C1 segment of cervical spinal cord (tissue), 14 donors: ENCODE measurements around the gene IL34.

Experiments
- DNase-seq, 14 donors: peaks; one replicate each; lab custom pipeline; 2025; lab: John Stamatoyannopoulos, UW

IL34 gene

DNA sequence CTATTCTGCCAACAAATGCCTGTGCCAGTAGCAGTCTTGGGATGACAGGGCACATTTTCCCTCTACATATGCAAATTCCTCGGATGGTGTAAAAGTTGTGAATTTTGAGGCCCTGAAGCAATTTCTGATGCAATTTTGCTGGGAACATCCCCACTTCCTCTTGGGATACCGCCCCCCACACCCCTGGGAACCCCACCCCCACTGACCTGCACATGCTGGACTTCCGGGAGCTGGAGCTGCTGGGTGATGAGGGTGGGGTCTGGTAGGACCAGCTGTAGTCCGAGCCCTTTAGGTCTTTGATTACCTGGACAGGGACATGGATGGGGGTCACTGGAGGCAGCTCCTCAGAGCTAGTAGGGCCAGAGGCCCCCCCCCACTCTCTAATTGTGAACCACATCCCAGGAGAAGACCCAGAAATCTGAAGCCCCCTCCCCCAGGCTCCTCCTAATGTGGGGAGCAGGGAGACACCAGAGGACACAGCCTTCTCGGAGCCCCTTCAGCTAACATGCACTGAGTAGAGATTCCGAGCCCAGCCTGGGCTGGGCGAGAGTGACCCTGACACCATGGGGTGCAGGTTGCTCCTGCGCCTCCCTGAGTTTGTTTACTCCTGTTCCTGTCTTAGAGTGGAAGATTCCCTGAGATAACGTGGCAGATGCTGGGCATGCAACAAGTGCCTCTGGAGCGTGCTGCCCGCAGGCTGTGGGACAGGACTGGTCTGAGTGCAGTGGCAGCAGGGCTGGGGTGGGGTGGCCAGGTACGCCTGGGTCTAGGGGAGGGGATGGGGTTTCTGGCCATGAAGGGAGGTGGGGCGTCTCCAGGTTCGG lies 30.5 kb downstream of the IL34 start:
- DNase-seq: no peak

DNA sequence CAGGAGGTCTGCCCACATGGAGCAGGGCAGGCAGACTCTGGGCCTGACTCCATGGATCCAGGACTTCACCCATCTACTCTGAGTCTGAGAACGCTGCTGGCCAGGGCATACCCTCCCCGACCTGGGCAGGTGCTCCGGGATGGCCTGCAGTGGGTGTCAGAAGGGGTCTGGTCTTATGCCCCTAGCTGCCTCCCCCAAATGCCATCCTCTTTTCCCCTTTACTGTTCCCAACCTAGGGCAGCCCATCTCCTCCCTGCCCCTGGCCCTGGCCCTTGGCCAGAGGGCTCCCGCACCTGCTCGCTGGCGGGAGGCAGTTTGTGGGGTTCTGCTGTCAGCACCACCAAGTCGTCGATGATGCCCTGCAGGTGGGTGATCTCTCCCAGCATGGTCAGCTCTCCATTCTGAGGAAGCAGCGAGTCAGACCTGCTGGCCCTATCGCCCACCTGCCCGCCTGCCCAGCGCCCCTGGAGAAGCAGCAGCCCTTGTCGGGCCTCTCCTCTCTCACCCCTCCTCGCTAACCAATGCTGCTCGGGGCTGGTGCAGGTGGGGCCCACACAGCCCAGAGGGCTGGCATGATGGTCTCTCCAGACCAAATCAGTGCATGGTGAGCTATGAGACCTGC lies 31.3 kb downstream of the IL34 start:
- no peak for DNase-seq

DNA sequence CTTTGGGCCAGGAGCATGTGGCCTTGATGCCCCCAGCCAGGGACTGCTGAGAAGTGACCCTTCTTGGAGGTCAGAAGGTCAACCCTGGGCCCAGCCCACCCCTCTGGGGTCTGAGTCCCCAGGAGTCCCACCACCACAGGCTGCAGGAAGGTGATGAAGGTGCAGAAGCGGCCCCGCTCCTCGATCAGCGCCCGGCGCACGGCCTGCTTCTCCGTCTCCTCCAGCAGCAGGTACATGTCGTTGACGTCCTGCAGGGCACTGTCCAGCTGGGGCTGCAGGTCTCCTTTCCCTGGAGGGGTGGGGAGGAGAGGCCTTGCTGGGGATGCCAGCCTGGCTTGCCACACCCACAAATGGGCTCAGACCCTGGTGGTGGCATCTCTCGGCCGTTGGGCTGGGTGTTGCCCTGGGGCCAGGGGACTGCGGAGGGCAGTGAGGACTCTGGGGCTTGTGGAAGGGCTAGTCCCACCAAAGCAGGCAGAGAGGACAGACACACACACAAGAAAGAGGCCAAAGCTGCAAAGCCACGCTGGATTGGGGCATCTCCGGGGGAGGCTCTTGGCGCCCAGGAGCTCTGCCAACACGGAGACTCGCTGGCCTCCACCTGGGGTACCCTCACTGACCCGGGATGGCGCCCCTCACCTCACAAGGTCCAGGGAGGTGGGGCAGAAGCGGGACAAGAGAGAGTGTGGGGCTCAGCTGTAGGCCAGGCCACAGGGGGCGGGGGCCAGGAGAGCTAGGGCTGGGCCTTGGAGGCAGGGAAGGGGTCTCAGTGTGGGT lies 31.9 kb downstream of the IL34 start:
- DNase-seq: no peak

DNA sequence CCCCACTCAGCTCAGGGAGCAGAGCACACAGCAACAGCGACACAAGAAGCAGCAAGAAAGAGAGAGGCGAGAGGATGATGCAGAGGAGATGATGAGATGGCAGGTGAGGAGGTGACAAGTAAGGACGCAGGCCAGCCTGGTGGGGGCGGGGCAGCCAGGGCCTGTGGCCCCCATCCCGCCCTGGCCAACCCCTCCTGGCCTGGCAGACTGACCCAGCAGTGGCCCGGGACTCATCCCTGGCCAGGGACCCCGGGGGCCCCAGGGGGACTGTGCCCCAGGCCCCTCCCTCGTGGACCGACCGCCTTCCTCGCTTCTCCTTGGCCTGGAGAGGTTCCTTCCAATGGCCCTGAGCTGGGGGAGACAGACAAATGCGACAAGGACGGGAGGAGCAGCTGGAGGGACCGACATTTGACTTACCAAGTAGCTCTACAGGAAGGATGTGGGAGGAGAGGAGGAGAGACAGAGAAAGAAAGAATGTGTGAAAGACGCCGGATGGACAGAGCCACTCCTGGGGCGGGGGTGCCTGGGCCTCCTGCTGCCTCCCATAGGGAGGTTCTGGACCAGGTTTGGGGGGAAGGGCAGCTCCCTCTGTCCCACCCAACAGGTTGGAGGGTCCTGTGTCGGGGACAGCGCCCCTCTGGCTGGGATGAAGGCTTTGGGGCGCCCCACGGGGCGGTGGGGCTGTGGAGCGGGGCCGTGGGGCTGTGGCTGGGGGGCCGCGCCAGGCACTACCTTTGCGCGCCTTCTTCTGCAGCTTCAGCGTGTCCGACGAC lies 32.7 kb downstream of the IL34 start:
- no peak for DNase-seq

DNA sequence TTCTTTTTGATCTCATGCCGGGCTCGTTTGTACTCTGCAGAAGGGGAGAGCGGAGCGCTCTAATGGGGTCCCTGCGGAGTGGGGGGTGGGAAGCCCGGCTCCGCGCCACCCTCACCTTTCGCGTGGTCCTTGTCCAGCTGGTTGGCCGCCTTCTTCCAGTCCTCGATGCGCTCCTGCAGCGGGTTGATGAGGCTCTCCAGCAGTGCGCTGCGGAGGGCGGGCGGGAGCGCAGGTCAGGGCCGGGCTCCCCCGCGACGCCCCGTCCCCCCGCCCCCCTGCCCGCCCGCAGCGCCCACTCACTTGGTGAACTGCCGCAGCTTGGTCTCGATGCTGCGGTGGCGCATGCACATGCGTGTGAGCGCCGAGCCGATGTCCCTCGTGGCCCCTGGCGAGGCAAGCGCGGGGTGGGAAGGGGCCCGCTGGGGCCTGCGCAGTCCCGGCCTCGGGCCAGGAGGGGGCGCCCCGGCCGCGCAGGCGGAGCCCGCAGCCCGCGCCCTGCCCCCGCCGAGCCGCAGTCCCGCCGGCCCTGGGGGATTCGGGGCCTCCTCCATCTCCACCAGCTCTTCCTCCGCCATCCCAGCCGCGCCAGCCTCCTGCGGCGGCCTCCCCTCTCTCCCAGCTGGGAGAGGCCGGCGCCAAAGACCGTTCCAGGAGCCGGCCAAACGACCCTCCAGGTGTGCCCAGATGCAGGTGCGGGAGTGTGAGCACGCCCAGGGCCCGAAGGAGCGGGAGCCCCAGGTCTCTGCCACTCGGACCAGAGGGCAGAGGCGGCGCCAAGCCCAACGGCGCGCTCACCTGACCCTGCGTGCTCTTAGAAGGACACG lies 33.5 kb downstream of the IL34 start:
- DNase-seq: no peak

DNA sequence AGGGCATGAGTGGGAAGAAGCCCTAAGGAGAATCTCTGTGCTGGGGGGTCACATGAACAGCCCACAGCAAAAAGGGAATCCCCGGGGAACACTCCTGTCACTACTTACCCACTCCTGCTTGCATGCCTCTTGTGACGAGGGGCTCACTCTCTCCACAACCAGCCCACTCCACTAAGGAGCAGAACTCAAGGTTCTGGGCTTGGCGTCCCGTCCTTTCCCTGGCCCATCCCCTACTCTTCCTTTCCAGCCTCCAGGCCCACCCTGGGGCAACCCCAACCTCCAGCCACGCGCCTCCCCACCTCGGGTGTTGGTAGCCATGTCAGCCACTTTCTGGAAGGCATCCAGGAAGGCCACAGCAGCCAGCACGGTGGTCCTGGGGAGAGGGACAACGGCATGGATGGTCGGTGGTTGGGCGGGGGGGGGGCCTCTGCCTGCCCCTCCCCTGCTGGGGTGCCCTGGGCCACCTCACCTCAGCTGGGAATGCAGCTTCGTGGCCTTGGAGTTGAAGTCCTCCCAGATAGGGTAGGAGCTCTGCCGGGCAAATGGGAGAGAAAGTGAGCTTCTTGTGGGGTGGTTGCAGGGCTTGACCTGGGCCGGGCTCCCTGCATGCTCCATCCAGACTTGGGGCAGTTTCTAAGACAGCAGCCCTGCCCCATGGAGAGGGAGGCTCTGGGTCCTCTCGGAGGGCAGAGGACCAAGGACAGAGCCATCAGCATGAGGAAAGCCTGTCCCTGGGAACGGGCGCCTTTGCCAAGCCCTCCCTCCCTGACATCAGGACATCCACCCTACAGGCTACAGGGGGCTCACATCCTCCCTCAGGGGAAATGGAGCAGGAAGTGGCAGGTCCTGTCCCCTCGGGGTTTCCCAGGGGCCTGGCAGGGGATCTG lies 34.4 kb downstream of the IL34 start:
- peak in 1 of 14 donors; percentile 58 for DNase-seq

DNA sequence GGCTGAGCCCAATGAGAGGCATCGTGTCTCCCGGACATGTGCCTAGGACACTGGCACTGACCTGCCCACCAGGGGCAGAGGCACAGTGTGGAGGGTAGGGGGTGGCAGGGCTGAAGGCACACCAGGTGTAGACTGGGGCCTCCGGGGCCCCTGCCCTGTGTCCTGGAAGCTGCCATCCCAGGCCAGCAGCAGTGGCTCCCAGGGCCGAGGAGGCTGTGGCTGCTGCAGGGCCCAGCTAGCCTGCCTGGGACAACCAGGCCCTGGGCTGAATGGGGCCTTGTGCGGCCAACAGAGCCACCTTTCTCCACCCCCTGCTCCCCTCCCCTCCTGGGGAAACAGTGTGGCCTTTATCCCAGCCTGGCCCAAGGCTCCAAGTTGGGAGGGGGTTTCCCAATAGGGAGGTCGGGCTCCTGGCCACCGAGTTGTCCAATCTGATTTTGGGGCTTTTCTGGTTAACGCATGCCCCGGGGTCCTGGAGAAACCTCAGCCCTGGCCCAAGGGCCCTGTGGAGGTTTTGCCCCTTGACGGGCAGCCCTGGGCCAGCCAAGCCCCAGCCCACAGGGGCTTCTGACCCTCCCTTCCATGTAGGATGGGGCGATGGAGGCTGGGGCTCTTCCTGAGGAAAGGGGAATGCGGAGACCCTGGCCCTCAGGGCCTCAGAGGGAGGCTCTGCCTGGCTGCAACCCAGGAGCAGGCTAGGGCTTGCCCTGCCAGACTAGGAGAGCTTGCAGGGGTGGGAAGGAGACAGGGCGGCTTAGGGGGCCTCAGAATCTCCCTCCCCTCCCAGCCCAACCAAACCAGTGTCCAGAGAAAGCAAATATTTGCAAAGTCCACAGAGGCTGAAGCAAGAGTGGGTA lies 35.3 kb downstream of the IL34 start:
- peak in 13 of 14 donors; percentile 43 to 88 (median 74) for DNase-seq

DNA sequence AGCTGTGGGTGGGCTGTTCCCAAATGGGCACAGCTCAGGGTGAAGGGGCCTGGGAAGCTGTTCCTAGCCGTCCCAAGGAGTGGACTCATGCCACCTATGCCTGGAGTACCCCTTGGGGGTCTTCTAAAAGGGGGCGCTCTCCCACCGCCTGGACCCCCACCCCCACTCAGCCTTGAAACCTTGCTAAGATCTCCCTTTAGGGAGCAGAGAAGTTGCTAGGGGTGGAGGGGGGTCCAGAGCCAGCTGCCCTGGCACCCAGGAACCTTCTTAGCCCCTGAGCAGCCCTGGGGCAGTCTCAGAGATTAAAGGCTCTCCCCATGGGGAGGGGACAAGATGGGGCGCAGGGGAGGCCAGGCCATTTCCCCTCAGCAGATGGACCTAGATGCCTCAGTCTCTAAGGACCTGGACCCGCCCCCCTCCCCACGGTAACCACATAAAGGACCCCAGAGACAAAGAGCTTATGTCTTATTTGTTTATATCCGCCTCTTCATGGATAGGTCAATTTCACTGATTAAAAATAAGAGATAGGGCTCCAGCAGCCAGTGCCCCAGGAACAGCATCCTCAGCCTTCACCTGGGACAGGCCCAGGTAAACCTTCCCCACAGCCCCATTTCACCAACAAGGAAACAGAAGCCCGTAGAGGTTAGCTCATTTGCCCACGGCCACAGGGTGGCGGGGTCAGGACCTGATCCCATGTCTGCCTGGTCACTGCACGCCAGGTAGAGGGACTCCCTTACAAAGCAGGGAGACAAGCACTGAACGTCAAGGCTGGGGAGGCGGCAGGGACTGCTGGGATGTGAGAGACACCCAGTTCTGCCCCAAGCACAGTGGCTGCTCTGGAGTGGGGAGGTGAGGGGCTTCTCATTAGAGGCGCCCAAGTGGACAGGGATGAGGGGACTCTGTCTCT lies 36.1 kb downstream of the IL34 start:
- no peak for DNase-seq

DNA sequence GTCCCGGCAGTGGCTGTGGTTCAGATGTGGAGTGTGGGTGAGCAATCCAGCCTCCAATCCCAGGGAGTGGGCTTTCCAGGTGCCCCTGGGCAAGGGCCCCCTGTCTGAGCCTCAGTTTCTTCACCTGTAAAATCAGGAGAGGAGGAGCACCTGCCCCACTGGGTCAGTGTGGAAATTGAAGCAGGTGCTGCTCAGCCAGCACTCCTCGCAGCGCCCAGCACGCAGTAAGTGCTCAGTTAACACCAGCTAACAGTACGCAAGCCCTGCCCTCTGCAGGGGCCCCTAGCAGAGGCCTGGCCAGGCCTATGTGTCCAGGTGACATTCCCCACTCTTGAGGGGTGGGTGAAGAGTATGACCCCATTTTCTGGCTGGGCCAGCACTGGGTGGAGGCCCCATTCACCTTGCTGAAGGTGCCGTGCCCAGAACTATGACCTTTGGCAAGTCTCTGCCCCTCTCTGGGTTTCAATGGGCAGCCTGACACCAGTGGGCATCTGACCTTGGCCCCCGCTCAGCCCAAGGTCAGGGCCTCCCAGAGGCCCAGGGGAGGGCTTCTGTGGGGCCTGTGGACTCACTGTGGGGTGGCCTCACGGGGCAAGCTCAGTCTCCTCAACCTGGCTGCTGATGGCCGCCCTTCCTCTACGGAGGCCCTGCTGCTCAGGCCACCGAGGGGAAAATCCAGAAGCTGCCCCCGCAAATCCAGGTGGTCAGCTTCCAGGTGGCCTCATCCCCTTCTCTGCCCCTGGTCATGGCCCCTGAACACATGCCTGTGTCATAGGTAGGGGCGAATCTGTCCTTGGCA lies 37.0 kb downstream of the IL34 start:
- DNase-seq: no peak

DNA sequence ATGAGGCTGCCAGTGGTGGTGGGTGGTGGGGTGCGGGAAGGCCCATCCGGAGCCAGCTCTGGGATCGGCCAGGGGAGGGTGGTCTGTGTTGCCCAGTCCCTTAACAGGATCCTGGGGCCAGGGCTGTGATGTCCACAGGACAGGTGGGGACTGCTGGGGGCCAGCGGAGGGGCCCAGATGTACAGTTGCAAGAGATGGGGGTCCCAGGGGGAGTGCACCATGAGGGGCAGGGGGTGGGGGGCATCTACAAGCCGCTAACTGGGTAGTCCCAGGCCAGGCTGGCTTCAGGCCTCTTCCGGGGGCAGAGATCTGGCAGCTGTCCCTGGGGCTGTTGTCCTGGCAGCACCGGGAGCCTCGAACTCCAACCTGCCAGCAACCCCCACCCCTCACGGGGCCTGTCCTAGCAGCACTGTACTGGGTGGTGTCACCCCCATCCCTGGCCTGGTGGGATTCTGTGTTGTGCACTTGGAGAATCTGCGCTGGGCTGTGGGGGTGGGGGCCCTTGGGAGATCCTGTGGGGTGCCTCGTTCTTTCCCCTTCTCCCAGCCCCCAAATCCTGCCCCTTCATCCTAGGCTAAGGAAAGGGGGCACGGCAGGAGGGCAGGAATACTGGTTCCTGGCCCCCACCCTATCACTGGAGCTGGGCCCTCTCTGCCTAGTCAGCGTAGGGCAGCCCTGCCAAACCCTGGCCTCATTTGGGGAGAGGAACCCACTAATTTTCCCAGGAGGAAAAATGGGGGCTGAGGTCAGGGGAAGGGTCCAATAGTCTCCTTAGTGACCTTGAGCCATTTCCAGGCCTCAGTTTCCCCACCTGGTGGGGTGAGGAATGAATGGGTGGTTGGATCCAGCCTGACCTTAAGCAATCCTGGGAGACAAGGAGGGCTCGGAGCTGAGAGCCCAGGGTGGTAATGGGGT lies 38.0 kb downstream of the IL34 start:
- DNase-seq: peak in 3 of 14 donors; percentile 27 to 48 (median 46)

DNA sequence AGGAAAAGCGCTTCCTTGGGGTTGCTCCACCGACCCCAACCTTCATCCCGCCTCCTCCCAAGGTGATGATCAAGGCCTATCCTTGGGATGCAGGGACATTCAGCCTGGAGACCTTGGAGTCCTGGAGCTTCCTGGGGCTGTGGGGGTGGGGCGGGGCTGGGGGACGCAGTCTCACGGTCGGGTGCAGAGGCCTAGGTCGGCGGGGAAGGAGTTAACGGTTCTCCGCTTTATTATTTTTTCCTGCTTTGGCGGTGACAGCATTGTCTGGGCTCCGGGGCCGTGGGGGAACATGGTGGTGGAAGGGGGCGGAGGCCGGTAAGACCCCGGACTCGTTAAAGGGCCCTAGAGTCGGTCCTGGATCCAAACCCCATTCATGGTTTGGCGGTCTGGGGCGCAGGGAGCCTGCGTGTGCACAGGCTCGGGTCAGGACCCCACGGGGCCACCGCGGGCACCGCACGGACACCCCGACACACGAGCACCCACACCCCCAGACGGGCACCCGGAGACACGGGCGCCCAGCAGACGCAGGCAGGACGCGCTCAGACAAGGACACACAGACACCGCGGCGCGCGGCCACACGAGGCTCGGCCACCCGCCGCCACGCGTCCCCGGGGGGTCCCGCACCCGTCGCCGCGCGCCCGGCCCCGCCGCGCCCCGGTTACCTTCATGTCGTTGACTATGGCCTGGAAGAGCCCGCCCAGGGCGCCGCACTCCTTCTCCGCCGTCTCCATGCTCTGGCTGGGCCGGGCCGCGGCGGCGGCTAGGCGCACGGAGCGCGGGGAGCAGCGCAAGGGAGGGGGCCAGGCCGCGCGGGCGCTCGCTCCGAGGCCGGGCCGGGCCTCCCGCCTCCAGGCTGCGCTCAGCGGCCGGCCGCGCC lies 38.9 kb downstream of the IL34 start:
- DNase-seq: peak in 1 of 14 donors; percentile 47

DNA sequence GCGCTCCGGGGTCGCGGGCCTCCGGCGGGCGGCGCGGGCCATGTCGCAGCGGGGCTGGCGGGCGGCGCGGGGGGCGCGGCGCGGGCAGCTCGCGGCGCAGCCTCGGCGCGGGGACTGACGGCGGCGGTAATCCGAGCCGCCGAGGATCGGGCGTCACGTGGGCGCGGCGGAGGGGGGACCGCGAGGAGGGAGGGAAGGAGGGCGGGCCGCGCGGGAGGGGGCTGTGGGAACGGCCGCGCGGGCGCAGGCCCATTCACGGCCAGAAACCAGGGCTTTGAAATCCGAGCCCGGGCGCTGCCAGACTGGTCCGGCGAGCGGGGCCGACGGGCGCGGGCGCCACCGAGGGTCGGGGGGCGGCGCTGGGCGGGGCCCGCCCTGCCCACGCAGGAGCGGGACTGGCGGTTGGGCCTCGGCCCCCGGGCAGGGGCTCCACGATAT lies 39.6 kb downstream of the IL34 start, which contains the start of gene MTSS2:
TSS of gene MTSS2 (minus strand) at position 116 of the 438 bp plus-strand sequence. CDS start 262 bp downstream, outside the sequence.
- DNase-seq: peak in 12 of 14 donors; percentile 44 to 84 (median 64)

DNA sequence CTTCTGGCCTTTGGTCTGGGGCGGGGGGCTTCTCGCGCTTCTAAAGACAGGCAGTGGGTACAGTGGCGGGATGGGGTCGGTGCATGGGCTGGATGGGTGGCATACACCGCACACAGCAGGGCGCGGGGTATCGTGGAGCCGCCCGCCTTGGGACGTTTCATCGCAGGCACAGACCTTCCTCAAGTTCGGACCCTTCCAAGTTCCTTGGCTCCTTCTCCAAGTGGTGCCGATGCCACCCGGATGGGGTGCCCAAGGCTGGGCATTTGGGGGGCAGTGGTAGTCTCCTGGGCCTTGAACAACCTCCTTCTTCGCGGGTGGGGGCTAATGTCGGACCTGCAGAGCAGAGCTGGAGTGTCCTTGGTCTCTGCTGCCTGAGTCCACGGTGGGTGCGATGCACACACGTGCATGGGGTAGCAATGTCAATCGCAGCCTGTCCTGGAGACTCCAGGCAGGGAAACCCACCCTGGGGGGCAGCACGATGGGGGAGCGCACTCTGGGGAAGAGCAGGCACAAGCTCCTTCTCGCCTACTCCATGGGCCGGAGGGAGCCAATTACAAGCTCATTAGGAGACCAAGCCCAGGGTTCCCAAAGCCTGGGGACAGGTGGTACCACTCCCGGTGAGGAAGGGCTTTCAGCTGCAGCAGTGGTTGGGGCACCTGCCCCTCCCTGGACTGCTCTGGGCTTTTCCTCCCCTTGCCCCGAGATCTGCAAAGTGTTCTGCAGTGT lies 40.2 kb downstream of the IL34 start:
- DNase-seq: peak in 1 of 14 donors; percentile 49

DNA sequence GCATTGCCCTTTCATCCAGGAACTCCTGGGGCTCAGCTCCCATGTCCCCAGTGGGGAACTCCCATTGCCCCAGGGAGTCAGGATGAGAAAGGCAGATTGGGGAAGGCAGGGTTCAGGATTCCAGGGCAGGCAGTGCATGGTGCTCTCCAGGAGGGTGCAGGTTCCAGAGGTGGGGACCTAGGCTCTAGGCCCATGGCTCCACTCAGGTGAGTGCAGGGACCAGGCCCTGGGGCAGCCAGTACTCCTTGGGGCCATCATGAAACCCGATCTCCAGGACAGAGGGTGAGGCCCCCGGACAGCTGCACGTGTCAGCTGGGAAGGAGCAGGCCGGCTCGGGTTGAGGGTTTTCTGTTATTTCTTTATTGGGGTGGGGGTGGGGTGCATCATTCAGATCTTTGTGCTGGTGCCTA lies 40.7 kb downstream of the IL34 start:
- no peak for DNase-seq
